HG03095 (cell line): Measurements from ENCODE around the gene NF2.
"Not testable (repeated sequence)": the region's sequence is repeated elsewhere in the genome, so short reads cannot be mapped to it uniquely, and the experiment has no call there.

Experiments
- ATAC-seq: cut with Tn5 transposase; IDR thresholded peaks from one replicate; pipeline ENCODE4 v1.9.1; 2021; ENCODE audit warnings: moderate library complexity; ENCODE audit not compliant: unreplicated experiment

The NF2 gene

GRCh38 chr22:29603358-29604075, at the start of gene NF2:
TSS of gene NF2 (plus strand) at chr22:29603633. CDS start at chr22:29603999, 366 bp downstream.
- peak; percentile 88 for ATAC-seq

DNA sequence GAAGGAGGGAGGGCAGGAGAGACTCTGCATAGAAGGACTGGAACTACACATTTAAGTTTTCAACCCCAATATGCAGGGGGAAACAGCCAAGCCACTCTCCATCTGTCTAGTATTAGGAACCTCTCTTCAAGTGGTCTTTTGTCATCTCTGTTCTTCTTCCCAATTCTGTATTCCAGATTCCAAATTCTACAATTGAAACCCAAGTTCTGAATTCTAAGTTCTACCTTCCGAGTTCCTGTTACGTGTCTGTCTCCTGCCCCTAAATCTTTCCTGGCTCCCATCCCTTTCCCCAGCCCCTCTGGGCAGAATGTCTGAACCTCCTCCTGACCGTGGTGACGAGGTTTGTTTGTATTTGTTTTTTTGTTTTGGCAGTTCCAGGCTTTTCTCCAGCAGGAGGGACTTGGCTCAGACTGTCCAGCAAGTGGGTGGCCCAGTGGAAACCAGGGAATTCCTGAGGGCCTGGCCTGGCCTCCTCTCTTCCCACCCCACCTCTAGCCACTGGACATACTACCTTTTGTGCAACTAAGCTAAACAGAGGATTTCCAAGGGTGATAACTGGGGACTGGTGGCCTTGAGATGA, 48.3 kb upstream of the NF2 start:
- no peak for ATAC-seq

DNA sequence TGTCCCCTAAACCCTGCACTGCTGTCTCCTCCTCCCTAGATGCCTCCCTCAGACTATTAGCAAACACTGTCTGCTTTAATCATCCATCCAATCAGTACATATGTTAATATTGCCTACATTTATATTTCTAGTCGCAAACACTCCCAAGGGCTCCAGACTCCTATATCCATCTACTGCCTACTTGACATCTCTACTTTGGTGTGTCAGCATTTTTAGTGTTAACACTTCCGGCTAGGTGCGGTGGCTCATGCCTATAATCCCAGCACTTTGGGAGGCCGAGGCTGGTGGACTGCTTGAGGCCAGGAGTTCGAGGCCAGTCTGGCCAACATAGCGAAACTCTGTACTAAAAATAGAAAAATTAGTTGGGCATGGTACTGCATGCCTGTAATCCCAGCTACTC, 44.4 kb upstream of the NF2 start:
- no peak for ATAC-seq

GRCh38 chr22:29559853-29560252, 43.6 kb upstream of the NF2 start:
- no peak for ATAC-seq

GRCh38 chr22:29563652-29564460, 39.6 kb upstream of the NF2 start:
- no peak for ATAC-seq

DNA sequence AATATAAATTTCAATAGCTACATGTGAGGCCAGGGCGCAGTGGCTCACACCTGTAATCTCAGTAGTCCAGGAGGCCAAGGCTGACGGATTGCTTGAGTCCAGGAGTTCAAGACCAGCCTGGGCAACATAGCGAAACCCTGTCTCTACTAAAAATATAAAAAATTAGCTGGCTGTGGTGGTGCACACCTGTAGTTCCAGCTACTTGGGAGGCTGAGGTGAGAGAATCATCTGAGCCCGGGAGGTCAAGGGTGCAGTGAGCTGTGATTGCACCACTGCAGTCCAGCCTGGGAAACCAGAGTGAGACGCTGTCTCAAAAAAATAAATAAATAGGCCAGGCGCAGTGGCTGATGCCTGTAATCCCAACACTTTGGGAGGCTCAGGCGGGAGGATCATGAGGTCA, 36.9 kb upstream of the NF2 start:
- ATAC-seq: not testable (repeated sequence)

DNA sequence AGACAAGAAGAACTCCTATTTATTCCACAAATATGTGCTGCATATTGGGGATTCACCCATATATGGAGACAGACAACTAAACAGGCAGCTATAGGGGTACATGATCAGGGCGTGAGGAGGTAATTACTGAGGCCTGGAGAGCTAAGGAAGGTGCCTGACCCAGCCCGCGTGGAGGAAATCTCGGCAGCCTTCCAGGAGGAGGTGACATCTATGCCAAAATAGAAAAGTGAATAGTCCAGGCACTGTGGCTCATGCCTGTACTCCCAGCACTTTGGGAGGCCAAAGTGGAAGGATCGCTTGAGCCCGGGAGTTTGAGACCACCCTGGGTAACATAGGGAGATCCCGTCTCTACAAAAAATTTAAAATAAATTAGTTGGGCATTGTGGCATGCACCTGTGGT, 36.1 kb upstream of the NF2 start:
- ATAC-seq: no peak

GRCh38 chr22:29569011-29569678, 34.3 kb upstream of the NF2 start:
- no peak for ATAC-seq

- no peak for ATAC-seq
Measured at GRCh38 chr22:29570456-29570855, 33.0 kb upstream of the NF2 start.

GRCh38 chr22:29570912-29571549, 32.4 kb upstream of the NF2 start:
- no peak for ATAC-seq

- no peak for ATAC-seq
Measured at GRCh38 chr22:29574762-29575450, 28.5 kb upstream of the NF2 start.

- ATAC-seq: no peak
Measured at GRCh38 chr22:29578462-29579200, 24.8 kb upstream of the NF2 start.

DNA sequence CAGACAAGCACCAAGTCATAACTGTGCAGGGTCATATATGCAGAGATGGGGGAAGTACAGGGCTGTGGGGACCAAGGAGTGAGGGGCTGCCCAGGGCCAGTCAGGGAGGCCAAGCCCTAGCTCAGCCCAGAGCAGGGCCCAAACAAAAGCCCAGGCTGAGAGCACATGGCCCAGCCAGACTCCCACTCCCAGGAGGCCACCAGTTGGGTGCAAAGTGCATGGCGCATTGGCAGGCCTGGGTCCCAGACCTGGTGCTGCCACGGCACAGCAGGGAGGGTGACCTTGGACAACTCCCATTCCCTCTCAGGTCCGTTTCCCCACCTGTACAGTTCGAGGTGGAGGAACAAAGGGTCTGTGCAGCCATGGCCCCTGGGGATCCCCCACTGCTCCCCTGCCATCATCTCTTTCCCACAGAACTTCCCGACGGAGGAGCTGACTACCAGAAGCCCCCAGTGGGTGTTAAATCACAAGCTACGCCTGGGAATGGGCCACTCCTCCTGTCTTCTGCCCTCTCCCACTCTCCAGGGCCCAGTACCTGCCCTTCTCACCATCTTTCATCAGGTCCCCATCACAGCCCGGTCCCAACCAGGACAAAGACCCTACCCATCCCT, 23.1 kb upstream of the NF2 start:
- ATAC-seq: no peak

DNA sequence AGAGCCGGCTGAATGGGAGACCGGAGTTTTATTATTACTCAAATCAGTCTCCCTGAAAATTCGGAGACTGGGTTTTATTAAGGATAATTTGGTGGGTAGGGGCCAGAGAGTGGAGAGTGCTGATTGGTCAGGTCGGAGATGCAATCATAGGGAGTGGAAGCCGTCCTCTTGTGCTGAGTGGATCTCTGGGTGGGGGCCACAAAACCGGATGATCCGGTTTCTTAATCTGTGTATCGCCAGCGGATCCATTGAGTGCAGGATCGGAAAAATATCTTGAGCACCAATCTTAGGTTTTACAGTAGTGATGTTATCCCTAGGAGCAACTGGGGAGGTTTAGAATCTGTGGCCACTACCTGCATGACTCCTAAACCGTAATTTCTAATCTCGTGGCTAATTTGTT, 21.6 kb upstream of the NF2 start:
- ATAC-seq: no peak

DNA sequence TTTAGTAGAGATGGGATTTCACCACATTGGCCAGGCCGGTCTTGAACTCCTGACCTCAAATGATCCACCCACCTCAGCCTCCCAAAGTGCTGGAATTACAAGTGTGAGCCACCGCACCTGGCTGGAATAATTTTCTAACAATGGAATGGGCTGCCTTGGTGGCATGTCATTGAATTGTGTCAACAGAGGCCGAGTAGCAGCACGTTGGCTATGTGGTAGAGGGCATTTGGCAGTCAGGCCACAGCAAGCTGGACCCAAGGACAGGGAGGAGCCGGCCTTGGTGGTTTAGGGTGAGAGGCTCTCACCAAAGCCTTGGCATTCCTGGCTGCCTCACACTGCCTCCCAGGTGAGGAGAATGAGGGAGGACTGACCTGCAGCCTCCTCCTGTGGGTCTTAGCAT, 18.5 kb upstream of the NF2 start:
- no peak for ATAC-seq

DNA sequence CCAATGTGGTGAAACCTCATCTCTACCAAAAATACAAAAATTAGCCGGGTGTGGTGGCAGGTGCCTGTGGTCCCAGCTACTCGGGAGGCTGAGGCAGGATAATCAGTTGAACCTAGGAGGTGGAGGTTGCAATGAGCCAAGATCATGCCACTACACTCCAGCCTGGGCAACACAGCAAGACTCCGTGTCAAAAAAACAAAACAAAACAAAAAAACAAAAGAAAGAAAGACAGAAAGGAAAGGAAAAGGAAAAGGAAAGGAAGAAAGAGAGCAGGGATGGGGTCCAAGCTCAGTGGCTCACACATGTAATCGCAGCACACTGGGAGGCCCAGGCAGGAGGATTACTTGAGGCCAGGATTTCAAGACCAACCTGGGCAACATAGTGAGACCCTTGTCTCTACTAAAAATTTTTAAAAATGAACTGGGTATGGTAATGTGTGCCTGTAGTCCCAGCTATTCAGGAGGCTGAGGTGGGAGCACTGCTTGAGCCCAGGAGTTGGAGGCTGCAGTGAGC, 17.2 kb upstream of the NF2 start:
- ATAC-seq: not testable (repeated sequence)

DNA sequence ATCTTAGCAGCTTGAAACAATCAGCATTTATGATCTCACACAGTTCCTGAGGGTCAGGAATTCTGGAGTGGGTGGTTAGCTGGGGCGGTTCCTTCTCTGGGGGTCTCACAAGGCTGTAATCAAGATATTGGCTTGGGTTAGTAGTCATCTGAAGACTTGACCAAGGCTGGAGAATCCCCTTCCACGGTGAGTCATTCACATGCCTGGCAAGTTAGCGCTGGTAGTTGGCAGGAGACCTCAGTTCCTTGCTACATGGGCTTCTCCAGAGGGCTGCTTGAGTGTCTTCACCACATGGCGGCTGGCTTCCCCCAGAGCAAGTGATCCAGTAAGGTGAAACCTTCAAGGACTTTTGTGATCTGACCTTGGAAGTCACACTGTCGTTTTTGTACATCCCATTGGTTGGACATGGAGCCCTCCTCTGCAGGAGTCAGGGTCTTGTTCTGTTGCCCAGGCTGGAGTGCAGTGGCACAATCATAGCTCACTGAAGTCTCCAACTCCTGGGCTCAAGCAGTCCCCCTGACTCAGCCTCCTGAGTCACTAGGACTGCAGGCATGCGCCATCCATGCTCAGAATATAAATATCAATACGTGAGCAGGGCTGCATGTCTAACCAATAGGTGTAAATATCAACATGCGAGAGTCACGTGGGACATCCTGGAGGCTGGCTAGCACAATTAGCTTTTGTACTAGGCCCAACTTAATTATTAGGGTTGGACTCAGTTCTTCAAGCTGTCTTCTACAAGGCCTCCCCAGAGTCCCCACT, 15.3 kb upstream of the NF2 start:
- ATAC-seq: no peak

DNA sequence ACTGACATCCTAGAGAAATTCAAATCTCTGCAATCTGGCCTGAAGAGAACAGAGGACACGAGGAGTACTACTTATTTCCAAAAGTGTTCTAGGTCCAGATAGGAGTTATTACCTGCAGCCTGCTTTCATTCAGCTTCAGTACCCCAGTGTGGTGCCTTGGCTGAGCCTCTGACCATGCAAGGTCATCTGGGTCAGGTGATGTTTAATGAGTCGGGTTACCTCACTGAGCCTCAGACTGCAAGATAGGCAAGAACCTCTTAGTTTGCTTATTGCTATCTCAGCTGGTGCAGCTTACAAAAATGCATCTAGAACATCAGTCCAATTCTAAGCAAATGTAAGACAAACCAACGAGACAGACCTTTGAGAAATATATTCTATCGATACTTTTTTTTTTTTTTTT, 9.5 kb upstream of the NF2 start:
- no peak for ATAC-seq
